Spleen (tissue), 7 donors: ENCODE data around the gene ICE2.

ENCODE experiments used
- POLR2AphosphoS5 ChIP-seq, 3 donors: sonication (generic); formaldehyde crosslinking; IDR thresholded peaks; one replicate each; pipeline ENCODE4 v1.5.1; 2017; ENCODE audit warnings: antibody characterized with exemption in 3 of 3
- TF ChIP-seq, protein P1 (sequence below), 11 experiments: fragments of 200-600 bp in 7 of 11; fragments of 450-650 bp in 4 of 11; sonication (generic) in 4 of 11; IDR thresholded peaks in 8 of 11; conservative IDR thresholded peaks in 3 of 11; 1 replicate in 7 of 11; 2 replicates in 4 of 11; pipeline versions ENCODE4 v1.4.0 to v1.8.0; 2016 to 2021; ENCODE audit warnings: antibody characterized with exemption in 11 of 11, inconsistent platforms in 4 of 11, mild to moderate bottlenecking in 1 of 11
- donor health status: DM: no; HTN: no; CAD: no; lungs with moderate emphysema.
- donor health status: DM: no; HTN: no; CAD: no.
- donor health status: DM: no; HTN: no; CAD: no.

DNA sequence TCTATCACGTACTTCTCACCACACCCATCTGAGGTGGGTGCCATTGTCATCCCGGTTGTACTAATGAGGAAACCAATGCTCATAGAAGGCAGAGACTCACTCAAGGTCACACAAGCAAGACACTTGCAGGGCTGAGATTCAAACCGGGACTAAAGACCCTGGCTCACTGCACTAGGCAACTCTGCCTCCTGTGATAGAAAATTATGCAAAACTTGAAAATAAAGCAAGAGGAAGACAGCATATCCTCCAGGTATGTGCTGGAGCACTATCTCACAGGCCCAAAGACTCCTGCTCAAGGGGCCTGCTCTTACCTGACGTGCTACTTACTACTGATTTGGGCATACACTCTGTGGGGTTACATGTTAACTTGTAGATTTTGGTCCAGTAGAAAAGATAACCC is 106.7 kb downstream of the ICE2 start:
- TF ChIP-seq, protein P1, sequence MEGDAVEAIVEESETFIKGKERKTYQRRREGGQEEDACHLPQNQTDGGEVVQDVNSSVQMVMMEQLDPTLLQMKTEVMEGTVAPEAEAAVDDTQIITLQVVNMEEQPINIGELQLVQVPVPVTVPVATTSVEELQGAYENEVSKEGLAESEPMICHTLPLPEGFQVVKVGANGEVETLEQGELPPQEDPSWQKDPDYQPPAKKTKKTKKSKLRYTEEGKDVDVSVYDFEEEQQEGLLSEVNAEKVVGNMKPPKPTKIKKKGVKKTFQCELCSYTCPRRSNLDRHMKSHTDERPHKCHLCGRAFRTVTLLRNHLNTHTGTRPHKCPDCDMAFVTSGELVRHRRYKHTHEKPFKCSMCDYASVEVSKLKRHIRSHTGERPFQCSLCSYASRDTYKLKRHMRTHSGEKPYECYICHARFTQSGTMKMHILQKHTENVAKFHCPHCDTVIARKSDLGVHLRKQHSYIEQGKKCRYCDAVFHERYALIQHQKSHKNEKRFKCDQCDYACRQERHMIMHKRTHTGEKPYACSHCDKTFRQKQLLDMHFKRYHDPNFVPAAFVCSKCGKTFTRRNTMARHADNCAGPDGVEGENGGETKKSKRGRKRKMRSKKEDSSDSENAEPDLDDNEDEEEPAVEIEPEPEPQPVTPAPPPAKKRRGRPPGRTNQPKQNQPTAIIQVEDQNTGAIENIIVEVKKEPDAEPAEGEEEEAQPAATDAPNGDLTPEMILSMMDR (IDR thresholded peaks at IDR 0.05 in 8 of 11, conservative IDR thresholded peaks at IDR 0.05 in 3 of 11): no peak
- TF ChIP-seq POLR2AphosphoS5 (IDR thresholded peaks at IDR 0.05): no peak
